Right ventricle myocardium superior (tissue), 1 donor: ENCODE results near the gene TLCD3B. TPM values are rescaled to one million over a fixed set of nuclear protein-coding genes. Genes with fewer than 3 reads are reported as not detected.

Experiments used
- ATAC-seq: fragments of 200-7000 bp; cut with Tn5 transposase; one replicate; pipeline ENCODE4 v1.9.1; 2020; ENCODE audit warnings: mild to moderate bottlenecking; ENCODE audit not compliant: poor library complexity
- DNase-seq: peaks from one replicate; pipeline ENCODE4 v3.0.0-alpha.2; 2020
- intact Hi-C: fragments of 100-400 bp; cut with DNase I; formaldehyde crosslinking; loops from one replicate; pipeline ENCODE4 v1.11.2; 2022
- total RNA-seq: library from RNA; stranded (reverse); fragmentation: NEBNext Ultra II Directional; extraction: Animal tissue kit (Norgen Biotek cat#: 25700); gene quantifications from one replicate; pipeline ENCODE4 v1.2.1, GENCODE V29; 2021
- donor health status: DM: no; HTN: yes; CAD: no; lungs with severe emphysema.

Gene TLCD3B
- total RNA-seq, 1 donor from 2014 or later: not detected

DNA sequence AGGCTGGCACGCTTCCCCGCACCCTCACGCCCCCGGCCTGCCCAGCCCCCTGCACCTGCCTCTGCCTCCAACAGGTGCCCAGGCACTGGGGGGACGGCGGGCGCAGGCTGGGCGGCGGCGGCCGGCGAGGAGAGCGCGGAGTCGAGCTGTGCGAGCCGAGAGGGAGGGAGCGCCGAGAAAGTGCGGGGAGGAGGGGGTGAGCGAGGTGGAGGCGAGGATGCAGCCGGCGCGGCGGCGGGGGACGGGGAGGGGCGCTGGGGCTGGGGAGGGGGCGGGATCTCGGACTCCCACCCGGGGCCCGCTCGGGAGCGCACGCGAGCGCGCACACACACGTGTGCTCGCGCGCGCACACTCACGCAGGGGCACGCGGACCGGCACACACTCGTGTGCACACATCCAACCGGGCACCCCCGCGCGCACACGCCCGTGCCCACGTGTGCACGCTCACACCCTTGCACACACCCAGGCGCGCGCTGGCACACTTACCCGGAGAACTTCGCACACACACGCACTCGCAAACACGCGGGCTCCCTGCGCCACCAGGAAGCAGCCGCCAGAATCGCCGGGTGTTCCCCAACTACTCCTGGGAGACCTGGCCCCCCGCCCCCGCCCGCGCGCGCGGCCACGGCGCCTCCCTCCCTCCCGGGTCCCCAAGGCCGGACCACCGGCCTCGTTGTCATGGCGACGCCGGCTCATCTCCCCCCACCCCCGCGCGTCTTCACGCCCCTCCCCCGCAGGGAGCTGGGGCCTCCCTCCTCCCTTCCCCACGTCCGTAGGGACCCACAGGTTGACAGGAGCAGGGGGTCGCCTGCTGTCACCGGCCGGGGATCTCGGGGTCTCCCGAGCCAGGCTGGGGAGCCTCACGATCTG is 20.0 kb downstream of the TLCD3B start, which contains the start of gene DOC2A:
DOC2A (minus strand) TSS at position 184 of the 870 bp plus-strand sequence. CDS start 805 bp downstream, outside the sequence.
- intact Hi-C loops: no loop called here
- no peak for DNase-seq
- no peak for ATAC-seq

DNA sequence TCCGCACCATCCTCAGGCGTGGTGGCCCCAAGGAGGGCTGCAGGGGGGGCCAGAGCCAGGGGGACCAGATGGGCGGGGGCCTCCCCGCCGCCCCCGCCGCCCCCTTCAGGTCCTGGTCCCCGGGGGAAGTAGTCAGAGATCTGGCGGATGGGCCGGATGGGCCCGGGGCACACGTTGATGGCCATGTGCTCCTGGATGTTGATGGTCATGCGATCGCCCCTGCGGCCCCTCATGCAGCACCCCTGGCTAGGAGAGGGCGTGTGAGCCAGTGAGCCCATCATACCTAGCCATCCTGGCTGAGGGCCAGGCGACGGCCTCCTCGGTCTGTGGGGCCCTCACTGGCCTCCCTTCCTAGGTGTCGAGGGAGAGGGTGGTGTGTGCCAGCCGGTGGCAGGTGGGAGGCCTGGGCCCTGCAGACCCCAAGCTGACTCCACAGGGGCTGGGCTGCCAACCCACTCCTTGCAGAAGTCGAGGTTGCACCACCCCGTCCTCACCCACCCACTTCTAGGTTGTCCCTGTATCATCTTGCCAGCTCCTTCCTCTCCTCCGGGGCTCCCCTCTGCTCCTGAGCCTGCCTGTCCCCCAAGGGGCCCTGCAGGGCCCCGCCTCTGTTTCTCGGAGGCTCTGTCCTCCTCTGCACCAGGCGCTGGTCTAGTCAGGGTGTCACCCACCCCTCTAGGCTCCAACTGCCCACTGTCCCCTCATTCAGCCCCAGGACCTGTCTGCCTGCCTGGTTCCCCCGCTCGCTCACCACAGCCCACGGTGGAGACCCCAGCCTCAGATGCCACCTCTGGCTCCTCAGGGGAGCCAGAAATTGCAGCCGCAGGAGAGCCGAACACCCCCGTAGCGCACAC is 20.9 kb downstream of the TLCD3B start:
- intact Hi-C loops: loop anchor here (5.0 to 10.0 kb wide), 2 partner anchors 83 to 135 kb away; partner anchors contain the start of gene KCTD13
- no peak for DNase-seq
- no peak for ATAC-seq

DNA sequence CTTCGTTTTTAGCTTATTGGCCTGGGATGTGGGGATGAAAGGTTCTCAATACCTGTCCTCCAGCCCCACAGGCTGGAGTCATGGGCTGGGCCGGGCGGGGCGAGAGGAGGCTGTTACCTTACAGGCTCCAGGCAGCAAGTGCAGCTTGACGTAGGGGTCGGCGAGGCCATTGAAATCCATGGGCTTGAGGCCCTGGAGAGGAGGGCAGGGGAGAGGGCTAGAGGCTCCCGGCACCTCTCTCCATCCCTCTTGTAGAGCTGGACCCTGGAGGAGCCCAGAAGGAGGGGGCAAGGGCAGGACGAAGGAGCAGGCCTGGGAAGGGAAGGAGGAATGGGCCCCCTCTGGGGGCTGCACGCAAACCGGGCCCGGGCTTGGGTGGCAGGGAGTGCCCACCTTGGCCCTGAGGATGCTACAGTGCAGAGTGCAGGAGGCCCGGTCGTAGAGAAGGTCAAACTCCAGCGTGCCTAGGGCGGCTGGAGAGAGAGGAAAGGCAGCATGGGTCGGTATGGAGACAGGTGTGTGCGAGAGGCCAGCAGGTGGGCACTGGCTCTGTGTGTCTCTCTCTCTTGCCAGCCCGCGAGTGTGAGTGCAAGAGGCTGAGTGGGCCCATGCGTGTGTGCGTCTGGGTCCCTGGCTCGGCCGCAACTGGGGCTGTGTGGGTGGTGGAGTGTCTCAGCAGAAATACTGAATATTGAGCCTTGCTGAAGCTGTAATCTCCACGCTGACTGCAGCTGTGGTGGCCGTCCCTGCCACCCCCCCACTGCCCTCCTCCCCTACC is 21.8 kb downstream of the TLCD3B start:
- ATAC-seq (no peak), DNase-seq (no peak)
- intact Hi-C loops: loop anchor here (5.0 to 10.0 kb wide), 2 partner anchors 82 to 134 kb away; partner anchors contain the start of gene KCTD13

DNA sequence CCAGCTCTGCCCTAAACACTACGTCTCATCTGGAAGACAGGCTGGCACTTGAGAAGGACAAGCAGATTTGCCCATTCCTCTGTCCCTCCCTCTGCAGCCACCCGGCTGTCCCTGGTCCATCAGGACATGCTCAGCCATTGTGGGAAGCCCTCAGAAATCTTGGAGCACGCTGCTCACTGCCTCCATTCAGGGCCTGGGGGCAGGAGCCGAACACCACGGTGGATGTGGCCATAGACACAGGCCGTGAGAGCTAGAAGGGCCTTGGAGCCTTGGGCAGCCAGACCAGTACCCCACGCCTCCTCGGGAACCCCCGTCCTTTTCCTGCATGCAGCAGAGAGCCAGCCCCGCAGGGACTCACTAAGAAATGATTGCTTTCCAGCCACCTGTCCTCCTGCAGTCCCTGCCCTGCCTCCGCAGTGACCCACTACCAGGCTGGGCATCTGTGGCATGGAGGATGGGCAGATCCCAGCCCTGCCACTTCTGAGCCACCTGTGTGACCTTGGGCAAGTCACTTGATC is 23.6 kb downstream of the TLCD3B start:
- no peak for ATAC-seq
- intact Hi-C loops: loop anchor here (5.0 to 10.0 kb wide), 2 partner anchors 80 to 133 kb away; partner anchors contain the start of gene KCTD13
- DNase-seq: no peak

DNA sequence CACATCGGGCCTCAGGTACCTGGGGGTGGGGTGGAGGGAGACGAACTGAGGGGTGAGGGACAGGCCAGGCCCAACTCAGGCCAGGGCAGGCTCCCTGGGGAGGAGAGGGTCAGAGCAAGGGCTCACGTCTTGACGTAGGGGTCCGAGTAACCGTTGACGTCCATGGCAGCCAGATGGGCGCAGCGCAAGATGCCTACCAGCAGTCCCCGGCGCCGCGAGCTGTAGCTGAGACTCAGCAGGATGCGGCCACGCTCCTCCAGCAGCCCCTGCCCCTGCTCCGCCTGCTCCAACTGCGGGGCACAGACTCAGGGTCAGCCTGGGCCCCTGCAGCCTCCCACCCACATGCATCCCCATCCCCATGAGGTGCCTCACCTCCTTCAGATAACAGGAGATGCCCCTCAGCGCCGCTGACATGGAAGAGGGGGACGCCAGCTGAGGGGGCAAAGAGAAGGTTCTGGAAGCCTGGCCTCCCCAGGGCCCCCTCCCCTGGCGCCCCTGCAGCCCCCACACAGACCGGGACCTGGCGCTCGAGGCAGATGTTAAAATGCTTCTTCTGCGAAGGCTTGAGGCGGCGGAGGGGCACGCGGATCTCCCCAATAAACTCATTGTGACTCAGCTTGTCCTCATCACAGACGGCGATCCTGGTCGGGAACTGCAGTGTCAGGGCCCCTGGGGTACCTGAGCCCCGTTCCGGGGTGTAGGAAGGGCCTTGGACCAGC is 24.3 kb downstream of the TLCD3B start:
- ATAC-seq (no peak), DNase-seq (no peak)
- intact Hi-C loops: loop anchor here (5.0 to 10.0 kb wide), 2 partner anchors 80 to 132 kb away; partner anchors contain the start of gene KCTD13

DNA sequence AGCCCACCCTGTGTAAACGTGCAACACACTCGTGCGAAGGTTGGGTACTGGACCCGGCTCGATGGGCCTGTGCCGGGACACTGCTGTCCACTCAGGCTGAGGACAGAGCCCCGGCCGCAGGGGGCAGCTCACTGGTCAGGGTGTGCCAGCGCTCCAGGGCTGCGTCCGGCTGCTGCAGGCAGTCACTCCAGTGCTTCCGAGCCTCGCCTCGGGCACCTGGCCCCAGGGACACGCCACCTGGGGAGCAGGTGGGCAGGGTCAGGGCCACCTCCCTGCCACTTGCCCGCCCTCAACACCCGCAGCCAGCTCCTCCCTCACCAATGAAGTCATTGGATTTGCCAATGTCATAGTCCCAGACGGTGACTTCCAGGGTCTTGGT is 25.0 kb downstream of the TLCD3B start:
- intact Hi-C loops: loop anchor here (5.0 to 10.0 kb wide), 2 partner anchors 79 to 131 kb away; partner anchors contain the start of gene KCTD13
- DNase-seq (no peak), ATAC-seq (no peak)

DNA sequence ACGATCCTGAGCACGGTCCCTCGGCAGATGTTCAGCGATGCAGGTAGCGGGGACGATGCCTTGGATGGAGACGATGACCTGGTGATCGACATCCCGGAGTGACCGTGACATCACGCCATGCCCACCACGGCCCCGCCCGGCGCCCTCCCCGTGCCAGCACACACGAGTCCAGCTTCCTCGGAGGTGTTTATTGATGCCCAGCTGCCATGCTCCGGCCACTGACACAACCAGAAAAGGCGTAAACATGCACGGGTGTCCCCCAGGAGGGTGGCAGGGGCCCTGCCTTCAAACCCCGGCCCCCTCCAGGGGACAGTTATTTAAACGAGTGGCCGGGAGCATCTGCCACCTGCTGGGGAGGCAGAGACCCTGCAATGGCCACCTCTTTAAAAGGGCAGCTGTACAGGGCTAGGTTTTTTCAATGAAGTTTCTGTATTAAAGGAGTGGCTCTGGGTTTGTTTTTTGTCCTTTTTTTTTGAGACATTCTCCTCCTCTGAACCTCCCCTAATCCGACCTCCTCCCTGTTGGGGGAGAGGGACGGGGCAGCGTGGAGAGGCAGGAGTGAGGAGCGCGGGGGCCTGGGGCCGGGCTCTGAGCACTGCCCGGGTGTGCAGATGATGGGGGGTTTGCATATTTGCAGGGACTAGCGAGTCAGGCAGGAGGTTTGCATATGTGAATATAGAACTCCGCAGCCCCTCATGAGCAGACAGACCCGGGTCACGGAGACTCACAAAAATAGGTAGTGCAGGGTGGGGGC is 25.6 kb downstream of the TLCD3B start:
- intact Hi-C loops: loop anchor here (5.0 to 10.0 kb wide), 2 partner anchors 78 to 131 kb away; partner anchors contain the start of gene KCTD13
- DNase-seq: no peak
- ATAC-seq: peak; percentile 62

DNA sequence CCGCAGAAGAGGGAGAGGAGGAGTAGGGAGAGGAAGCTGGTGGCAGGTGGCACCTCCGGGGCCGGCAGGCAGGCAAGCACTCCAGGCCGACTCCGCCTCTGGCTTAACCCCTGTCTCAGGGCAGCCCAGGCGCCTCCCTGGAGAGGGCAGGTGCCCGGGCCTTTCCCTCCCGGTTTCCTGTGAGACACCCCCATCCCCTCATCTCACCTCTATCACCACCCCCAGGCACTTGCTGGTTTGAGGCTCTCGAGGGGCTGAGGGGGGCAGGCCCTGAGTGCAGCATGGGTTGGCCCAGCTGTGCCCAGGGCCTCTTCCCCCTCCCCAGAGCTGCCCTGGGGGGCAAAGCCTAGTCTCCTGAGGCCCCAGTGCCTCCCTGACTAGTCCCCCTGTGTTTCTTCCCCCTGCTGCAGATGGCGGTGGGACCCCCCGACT is 26.2 kb downstream of the TLCD3B start:
- DNase-seq (peak; percentile 32), ATAC-seq (peak; percentile 6)
- intact Hi-C loops: loop anchor here (5.0 to 10.0 kb wide), 2 partner anchors 78 to 130 kb away; partner anchors contain the start of gene KCTD13

DNA sequence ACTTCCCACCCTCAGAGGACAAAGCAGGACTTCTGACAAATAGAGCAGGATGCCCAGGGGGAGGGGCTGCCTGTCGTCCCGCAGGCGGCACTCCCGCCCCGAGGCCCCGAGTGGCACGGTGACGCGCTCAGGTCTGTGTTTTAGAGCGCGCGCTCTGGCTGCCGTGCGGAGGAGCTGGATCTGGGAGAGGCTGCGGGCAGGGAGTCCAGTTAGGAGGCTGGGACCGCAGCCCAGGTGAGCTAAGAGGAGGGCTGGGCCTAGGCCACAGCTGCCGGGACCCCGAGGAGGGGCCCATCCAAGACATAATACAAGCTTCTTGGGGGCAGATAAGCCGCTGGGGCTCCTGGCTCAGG is 26.7 kb downstream of the TLCD3B start:
- intact Hi-C loops: loop anchor here (10.0 kb wide), 1 partner anchor 130 kb away; no protein-coding TSS in a partner anchor
- ATAC-seq (no peak), DNase-seq (peak; percentile 33)

DNA sequence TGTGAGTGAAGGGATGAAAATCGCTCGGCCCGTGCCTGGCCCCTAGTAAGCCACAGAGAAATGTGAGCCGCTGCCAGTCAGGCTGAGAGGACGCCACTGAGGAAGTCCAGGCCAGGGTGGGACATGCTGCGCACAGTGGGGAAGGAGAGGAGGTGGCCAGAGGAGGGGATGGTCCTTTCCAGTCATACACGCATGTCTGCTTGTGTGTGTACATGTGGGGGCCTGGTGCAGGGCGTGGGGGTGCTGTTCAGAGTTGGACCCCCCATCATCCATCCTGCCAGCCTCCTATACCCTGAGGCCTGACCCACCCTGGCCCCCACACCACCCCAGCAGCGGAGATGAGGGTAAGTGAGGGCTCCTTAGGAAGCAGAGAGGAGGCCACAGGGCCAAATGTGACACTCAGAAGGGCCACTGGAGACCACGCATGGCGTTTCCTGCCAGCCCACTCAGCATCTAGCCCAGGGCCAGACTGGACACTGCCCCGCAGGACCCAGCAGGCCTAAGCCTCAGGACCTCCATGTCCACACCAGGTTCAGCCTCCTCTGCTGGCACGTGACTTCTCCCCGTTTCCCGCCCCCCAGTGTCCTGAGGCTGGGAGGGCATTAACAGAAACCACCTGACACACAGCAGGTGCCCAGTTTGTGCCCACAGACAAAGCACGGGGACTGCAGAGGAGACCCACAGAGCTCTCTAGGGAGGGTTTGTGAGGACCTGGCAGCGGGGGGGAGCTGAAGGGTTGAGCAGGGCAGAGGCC is 27.2 kb downstream of the TLCD3B start:
- intact Hi-C loops: loop anchor here (10.0 kb wide), 1 partner anchor 129 kb away; no protein-coding TSS in a partner anchor
- ATAC-seq (no peak), DNase-seq (peak; percentile 26)

DNA sequence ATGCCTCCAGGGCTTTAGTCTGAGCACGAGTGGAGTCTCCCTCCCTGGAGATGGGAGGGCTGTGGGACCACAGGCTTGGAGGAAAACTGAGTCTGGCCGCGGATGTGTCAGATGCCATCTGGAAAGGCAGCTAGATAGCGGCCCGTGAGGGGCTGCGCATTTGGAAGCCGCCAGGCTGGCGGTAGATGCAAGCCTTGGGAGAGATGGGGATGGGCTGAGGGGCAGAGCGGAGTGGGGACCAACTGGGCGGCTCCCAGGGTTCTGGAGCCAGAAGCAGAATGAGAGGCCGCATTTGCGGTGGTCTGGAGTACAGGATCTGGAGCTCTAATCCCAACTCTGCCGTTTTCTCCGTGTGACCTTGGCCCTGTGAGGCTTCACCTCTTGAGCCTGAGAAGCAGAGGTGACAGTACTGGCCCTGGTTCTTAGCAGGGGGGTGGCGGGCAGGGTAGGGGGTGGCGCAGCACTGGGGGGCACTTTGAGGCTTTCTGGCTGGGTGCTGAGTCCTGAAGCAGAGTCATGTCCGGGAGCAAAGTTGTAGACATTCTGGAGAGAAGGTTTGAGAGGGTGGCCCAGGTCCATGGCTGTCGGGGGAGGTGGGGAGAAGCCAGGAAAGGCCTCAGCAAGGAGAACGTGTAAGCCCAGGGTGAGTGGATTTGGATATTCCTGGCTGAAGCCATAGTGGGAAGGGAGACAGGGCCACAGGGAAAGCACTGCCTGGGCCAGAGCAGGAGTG is 28.3 kb downstream of the TLCD3B start:
- ATAC-seq (no peak), DNase-seq (peak; percentile 38)
- intact Hi-C loops: loop anchor here (10.0 kb wide), 1 partner anchor 128 kb away; no protein-coding TSS in a partner anchor

DNA sequence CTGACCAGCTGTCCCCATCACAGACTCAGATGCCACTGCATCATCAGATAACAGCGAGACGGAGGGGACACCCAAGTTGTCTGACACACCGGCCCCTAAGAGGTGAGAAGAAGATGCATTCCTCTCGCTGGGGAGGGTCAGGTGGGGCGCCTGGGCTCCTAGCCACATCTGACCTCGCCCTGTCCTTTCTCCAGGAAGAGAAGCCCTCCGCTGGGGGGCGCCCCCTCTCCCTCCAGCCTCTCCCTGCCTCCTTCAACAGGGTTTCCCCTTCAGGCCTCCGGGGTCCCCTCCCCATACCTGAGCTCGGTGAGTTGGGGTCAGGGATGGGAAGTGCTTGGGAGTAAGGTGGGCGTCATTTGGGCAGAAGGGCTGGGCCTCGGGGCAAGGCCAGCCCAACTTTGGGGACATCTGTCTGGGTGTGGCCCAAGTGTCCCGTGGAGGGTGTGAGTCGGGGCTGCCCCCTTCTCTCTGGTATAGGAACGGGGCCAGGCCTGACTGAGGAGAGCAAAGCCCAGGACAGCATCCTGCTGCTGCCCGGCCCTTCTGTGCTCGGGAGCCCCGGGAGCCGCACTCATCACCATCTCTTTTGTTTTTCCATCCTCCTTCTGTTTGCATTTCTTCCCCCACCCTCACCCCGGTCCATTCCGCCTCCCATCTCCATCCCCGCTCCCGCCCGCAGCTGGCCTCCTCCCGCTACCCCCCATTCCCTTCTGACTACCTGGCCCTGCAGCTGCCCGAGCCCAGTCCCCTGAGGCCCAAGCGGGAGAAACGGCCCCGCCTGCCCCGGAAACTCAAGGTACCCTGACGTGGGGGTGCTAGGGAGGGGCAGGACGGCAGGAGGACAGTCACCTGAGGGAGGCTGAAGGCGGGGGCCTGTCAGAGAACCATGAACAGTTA is 30.1 kb downstream of the TLCD3B start:
- peak; percentile 28 for DNase-seq
- intact Hi-C loops: loop anchor here (10.0 kb wide), 1 partner anchor 126 kb away; no protein-coding TSS in a partner anchor
- ATAC-seq: no peak

DNA sequence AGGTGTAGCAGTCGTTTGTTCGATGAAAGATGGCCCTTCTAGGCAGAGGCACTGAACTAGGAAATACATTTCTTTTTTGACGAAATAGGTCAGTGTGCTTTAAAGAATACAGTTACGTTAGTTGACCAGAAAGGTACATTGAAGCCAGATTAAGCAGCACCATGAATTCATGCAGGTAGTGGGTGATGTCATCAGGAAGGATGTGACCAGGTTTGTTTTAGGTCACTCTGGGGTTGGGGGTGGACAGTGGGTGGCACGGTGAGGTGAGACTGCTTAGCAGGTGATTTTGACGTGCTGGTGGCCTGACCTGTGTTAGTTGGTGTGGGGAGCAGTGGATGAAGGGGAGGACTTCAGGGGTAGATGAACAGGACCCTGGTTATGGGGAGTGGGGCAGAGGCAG is 31.5 kb downstream of the TLCD3B start:
- intact Hi-C loops: loop anchor here (10.0 kb wide), 2 partner anchors 125 to 185 kb away; partner anchors contain the start of genes PAGR1 and PRRT2
- ATAC-seq (no peak), DNase-seq (no peak)

DNA sequence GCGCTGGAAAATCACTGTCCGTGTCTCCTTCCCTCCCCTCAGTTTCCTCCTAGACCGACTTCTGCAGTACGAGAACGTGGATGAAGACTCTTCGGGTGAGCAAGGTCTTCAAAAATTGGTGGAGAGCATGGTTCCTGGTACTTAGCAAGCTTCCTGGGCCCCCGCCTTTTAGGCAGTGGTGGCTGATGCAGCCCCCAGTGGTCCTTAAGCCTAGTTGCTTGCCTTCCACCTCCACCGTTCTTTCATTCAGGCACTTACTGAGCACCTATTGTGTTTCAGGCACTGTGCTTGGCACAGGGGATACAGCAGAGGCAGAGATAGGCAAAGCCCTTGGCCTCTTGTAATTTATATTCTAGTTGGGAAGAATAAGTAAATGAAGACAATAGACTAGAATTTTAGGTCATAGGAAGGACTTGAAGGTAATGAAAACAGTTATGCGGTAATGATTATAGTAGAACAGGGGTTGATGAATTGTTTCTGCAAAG is 34.3 kb downstream of the TLCD3B start:
- intact Hi-C loops: loop anchor here (10.0 kb wide), 1 partner anchor 182 kb away; the partner anchor contains the start of genes PAGR1 and PRRT2
- peak; percentile 20 for DNase-seq
- ATAC-seq: no peak
